ENCODE measurements around the gene BRCA1.
"Not testable (repeated sequence)": the region's sequence is repeated elsewhere in the genome, so short reads cannot be mapped to it uniquely, and the experiment has no call there.

Gene BRCA1

DNA sequence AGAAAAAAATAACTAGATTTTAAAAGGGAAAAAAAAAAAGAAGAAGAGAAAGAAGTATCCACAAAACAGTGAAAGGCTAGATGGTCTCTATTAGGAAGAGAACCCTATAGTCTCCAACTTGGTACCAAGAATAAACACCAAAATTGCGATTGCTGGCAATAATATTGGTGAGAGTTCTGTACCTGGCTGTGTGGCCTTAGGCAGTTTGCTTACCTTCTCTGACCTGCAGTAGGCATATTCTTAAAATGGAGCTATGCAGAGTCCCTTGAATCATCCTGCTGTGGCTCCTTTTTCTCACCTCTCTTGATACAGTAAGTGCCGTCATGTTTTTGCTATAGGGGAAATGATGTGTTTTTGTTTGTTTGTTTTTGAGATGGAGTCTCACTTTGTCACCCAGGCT lies 35.1 kb downstream of the BRCA1 start:
- Histone ChIP-seq H3K9ac (ENCODE audit: low read depth, low read length) (no peak overlapping the region), H3K4me1 (ENCODE audit: control insufficient read depth, insufficient read depth, low read length) (no peaks in the 10 kb centered on the region), H3K4me3 (ENCODE audit: low read depth, low read length) (no peak overlapping the region), H3K36me3 (ENCODE audit: control insufficient read depth, insufficient read depth, low read length) (no peaks in the 10 kb centered on the region), H3K9me3 (ENCODE audit: control insufficient read depth, insufficient read depth, low read length) (no peaks in the 10 kb centered on the region), H3K27me3 (ENCODE audit: control insufficient read depth, insufficient read depth, low read length) (no peaks in the 10 kb centered on the region)

DNA sequence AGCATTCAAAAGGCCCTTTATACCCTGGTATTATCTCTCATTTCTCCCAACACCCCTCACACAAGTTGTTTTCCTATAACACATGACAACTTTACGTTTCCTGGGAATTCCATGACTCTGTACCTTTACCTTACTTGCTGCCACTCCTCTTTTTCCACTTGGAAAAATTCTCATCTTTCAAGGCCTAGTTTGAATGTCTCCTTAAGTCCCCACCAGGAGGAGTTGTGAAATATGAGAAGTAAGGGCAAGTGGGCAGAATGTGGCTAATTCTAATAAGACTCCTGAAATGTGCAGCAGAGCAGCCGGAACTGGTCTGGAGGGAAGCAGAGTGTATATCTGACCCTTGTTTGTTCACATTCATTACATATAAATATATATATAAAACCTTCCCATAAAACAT lies 39.7 kb downstream of the BRCA1 start:
- Histone ChIP-seq H3K27me3 (ENCODE audit: control insufficient read depth, insufficient read depth, low read length) (no peaks in the 10 kb centered on the region), H3K9ac (ENCODE audit: low read depth, low read length) (no peak overlapping the region), H3K9me3 (ENCODE audit: control insufficient read depth, insufficient read depth, low read length) (no peaks in the 10 kb centered on the region), H3K4me3 (ENCODE audit: low read depth, low read length) (no peak overlapping the region), H3K4me1 (ENCODE audit: control insufficient read depth, insufficient read depth, low read length) (no peaks in the 10 kb centered on the region), H3K36me3 (ENCODE audit: control insufficient read depth, insufficient read depth, low read length) (no peaks in the 10 kb centered on the region)

DNA sequence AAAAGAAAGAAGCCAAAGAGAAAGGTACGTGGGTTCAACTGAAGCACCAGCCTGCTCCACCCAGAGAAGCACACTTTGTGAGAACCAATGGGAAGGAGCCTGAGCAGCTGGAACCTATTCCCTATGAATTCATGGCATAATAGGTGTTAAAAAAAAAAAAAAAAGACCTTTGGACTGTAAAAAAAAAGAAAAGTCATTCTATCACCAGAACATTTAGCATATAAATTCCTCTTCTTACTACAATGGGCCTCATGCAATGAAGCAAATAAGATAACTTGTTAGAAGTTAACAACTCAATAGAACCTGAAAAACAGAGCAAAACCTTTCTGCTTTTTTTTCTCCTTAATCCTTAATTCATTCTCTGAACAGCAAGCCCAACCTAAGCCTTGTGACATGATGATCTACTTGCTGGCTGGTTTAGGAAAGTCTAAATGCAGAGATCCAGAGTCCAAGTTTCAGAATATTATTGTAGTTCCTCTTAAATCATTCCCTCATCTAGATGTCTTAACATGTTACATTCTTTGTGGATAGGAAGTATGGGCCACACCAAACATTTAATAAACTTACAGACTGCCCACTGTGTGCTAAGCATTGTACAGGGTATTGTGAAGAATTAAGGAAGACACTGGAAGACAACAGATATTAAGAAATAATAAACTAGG lies 45.4 kb downstream of the BRCA1 start:
- peaks cover 12% of the 10 kb centered on the region for H3K4me1 ChIP-seq (ENCODE audit: control insufficient read depth, insufficient read depth, low read length)
- H3K9ac ChIP-seq (ENCODE audit: low read depth, low read length), result peak overlapping the region; percentile 9
- no peak overlapping the region for H3K4me3 ChIP-seq (ENCODE audit: low read depth, low read length)
- no peaks in the 10 kb centered on the region for H3K27me3 ChIP-seq (ENCODE audit: control insufficient read depth, insufficient read depth, low read length)
- H3K36me3 ChIP-seq (ENCODE audit: control insufficient read depth, insufficient read depth, low read length), result no peaks in the 10 kb centered on the region
- no peaks in the 10 kb centered on the region for H3K9me3 ChIP-seq (ENCODE audit: control insufficient read depth, insufficient read depth, low read length)

DNA sequence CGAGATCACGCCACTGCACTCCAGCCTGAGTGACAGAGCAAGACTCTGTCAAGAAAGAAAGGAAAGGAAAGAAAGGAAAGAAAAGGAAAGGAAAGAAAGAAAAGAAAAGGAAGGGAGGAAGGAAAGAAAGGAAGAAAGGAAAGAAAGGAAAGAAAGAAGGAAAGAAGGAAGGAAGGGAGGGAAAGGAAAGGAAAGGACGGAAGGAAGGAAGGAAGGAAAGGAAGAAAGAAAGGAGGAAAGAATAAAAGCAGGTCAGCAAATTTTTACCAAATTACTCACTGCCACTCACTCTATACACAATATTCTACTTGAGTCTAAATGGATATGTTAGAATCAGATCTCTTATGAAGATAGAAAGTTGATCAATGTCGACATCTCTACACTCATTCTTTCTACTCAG lies 50.3 kb downstream of the BRCA1 start:
- Histone ChIP-seq H3K9ac (ENCODE audit: low read depth, low read length) (no peak overlapping the region), H3K27me3 (ENCODE audit: control insufficient read depth, insufficient read depth, low read length) (no peaks in the 10 kb centered on the region), H3K9me3 (ENCODE audit: control insufficient read depth, insufficient read depth, low read length) (no peaks in the 10 kb centered on the region), H3K36me3 (ENCODE audit: control insufficient read depth, insufficient read depth, low read length) (peaks cover 2% of the 10 kb centered on the region), H3K4me1 (ENCODE audit: control insufficient read depth, insufficient read depth, low read length) (peaks cover 9% of the 10 kb centered on the region), H3K4me3 (ENCODE audit: low read depth, low read length) (no peak overlapping the region)

DNA sequence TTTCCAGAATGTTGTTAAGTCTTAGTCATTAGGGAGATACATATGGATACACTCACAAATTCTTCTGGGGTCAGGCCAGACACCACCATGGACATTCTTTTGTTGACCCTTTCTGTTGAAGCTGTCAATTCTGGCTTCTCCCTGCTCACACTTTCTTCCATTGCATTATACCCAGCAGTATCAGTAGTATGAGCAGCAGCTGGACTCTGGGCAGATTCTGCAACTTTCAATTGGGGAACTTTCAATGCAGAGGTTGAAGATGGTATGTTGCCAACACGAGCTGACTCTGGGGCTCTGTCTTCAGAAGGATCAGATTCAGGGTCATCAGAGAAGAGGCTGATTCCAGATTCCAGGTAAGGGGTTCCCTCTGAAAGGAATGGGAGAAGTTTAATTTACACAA lies 54.3 kb downstream of the BRCA1 start:
- Histone ChIP-seq H3K4me3 (ENCODE audit: low read depth, low read length) (no peak overlapping the region), H3K27me3 (ENCODE audit: control insufficient read depth, insufficient read depth, low read length) (no peaks in the 10 kb centered on the region), H3K4me1 (ENCODE audit: control insufficient read depth, insufficient read depth, low read length) (peaks cover 8% of the 10 kb centered on the region), H3K9me3 (ENCODE audit: control insufficient read depth, insufficient read depth, low read length) (no peaks in the 10 kb centered on the region), H3K36me3 (ENCODE audit: control insufficient read depth, insufficient read depth, low read length) (peaks cover 2% of the 10 kb centered on the region), H3K9ac (ENCODE audit: low read depth, low read length) (no peak overlapping the region)

DNA sequence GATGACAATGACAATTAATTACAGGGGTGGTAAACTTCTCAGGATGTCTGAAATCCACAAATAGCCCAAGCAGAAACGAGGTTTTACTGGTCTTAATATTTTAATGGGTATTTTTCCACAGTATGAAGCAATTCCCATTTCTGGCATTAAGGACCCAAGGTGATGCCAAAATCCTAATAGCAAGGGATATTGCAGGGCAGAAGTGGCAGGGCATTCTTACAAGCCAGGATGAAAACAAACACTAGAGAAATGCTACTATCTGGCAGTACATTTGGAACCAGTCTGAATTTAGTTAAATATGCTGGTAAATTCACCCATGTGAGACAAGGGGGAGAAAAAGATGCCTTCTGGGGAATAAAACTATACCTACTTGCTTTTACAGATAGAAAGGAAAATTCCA lies 54.9 kb downstream of the BRCA1 start:
- Histone ChIP-seq H3K4me3 (ENCODE audit: low read depth, low read length) (no peak overlapping the region), H3K4me1 (ENCODE audit: control insufficient read depth, insufficient read depth, low read length) (peaks cover 8% of the 10 kb centered on the region), H3K27me3 (ENCODE audit: control insufficient read depth, insufficient read depth, low read length) (no peaks in the 10 kb centered on the region), H3K36me3 (ENCODE audit: control insufficient read depth, insufficient read depth, low read length) (peaks cover 2% of the 10 kb centered on the region), H3K9me3 (ENCODE audit: control insufficient read depth, insufficient read depth, low read length) (no peaks in the 10 kb centered on the region), H3K9ac (ENCODE audit: low read depth, low read length) (no peak overlapping the region)

DNA sequence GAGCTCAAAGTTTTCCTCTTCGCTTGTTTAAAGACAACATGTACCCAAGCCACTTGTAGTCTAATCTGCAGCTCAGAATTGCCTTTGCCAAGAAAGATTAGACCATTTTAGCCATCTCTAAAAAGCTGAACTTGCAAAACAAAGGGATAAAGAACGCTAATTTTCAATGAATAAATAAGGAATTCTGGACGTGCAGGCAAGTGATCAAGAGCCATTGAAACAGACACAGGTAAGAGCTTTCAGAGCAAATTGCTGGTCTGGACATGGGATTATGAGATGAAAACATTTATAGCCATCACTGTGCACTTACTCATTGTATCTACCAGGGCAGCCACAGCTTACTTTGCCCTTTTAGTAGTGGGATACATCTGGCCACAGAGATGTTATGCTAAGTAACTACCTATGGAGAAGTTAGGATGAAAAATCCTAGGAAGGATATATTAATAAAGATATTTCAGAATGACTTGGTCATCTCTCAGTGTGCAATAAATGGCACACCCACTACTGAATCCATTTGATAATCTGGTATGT lies 55.7 kb downstream of the BRCA1 start:
- no peak overlapping the region for H3K4me3 ChIP-seq (ENCODE audit: low read depth, low read length)
- H3K36me3 ChIP-seq (ENCODE audit: control insufficient read depth, insufficient read depth, low read length), result peaks cover 2% of the 10 kb centered on the region
- no peak overlapping the region for H3K9ac ChIP-seq (ENCODE audit: low read depth, low read length)

DNA sequence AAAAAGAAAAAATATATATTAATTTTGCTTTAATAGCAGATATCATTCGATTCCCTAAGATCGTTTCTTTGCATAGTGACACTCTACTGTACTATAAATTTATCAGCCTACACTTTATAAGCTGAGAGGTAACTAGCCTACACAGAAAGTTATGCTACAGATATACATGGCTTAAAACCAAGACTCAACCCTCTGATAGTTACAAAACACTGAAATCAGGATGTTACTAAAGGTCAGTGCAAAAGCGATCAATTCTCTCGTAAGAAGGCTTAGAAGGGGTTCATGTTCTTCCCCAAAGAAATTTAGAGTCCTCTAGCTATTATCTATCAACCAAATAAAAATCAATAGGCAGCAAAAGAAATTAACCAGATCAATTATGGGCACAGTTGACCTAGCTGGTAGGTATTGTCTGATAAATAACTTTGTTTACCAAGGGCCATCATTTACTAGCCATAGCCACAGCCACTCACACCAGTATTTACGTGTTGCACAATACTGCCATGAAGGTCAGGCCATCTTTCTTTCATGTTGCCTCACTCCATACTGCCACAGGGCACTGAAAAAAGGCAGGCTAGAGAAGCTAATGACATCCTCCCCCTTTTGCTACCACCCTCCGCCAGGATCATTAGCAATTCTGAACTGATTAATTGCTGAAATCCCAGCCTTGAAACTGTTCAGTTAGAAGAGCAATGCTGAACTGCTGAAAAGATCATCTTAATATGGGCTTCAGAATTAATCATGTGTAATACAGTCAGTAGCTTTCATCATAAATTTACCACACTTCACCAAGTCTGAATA lies 56.4 kb downstream of the BRCA1 start:
- Histone ChIP-seq H3K36me3 (ENCODE audit: control insufficient read depth, insufficient read depth, low read length) (peaks cover 2% of the 10 kb centered on the region), H3K9ac (ENCODE audit: low read depth, low read length) (no peak overlapping the region), H3K4me3 (ENCODE audit: low read depth, low read length) (no peak overlapping the region), H3K9me3 (ENCODE audit: control insufficient read depth, insufficient read depth, low read length) (no peaks in the 10 kb centered on the region), H3K27me3 (ENCODE audit: control insufficient read depth, insufficient read depth, low read length) (no peaks in the 10 kb centered on the region), H3K4me1 (ENCODE audit: control insufficient read depth, insufficient read depth, low read length) (peaks cover 11% of the 10 kb centered on the region)

More for the DNA sequence above, 55.7 kb downstream of the BRCA1 start:
- Histone ChIP-seq H3K9me3 (ENCODE audit: control insufficient read depth, insufficient read depth, low read length) (no peaks in the 10 kb centered on the region), H3K4me1 (ENCODE audit: control insufficient read depth, insufficient read depth, low read length) (peaks cover 8% of the 10 kb centered on the region), H3K27me3 (ENCODE audit: control insufficient read depth, insufficient read depth, low read length) (no peaks in the 10 kb centered on the region)

DNA sequence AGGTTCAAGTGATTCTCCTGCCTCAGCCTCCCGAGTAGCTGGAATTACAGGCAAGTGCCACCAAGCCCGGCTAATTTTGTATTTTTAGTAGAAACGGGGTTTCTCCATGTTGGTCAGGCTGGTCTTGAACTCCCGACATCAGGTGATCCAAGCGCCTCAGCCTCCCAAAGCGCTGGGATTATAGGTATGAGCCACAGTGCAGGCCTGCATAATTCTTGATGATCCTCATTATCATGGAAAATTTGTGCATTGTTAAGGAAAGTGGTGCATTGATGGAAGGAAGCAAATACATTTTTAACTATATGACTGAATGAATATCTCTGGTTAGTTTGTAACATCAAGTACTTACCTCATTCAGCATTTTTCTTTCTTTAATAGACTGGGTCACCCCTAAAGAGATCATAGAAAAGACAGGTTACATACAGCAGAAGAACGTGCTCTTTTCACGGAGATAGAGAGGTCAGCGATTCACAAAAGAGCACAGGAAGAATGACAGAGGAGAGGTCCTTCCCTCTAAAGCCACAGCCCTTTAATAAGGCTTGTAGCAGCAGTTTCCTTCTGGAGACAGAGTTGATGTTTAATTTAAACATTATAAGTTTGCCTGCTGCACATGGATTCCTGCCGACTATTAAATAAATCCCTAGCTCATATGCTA lies 62.1 kb downstream of the BRCA1 start:
- no peak overlapping the region for H3K9ac ChIP-seq (ENCODE audit: low read depth, low read length)
- no peaks in the 10 kb centered on the region for H3K9me3 ChIP-seq (ENCODE audit: control insufficient read depth, insufficient read depth, low read length)
- no peak overlapping the region for H3K4me3 ChIP-seq (ENCODE audit: low read depth, low read length)
- no peaks in the 10 kb centered on the region for H3K36me3 ChIP-seq (ENCODE audit: control insufficient read depth, insufficient read depth, low read length)
- H3K4me1 ChIP-seq (ENCODE audit: control insufficient read depth, insufficient read depth, low read length), result peaks cover 11% of the 10 kb centered on the region
- H3K27me3 ChIP-seq (ENCODE audit: control insufficient read depth, insufficient read depth, low read length), result no peaks in the 10 kb centered on the region

DNA sequence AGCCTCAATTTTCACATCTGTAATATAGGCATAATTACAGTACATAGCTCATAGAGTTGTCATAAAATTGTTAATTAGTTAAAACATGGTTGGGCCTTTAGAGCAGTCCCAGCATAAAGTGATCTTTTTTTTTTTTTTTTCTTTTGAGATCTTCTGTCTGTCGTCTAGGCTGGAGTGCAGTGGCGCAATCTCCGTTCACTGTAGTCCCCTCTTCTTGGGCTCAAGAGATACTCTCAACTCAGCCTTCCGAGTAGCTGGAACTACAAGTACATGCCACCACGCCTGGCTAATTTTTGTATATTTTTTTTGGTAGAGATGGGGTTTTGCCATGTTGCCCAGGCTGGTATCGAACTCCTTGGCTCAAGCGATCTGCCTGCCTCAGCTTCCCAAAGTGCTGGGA lies 69.1 kb downstream of the BRCA1 start:
- Histone ChIP-seq H3K4me3 (ENCODE audit: low read depth, low read length) (no peak overlapping the region), H3K36me3 (ENCODE audit: control insufficient read depth, insufficient read depth, low read length) (peaks cover 7% of the 10 kb centered on the region), H3K9ac (ENCODE audit: low read depth, low read length) (no peak overlapping the region), H3K27me3 (ENCODE audit: control insufficient read depth, insufficient read depth, low read length) (no peaks in the 10 kb centered on the region), H3K9me3 (ENCODE audit: control insufficient read depth, insufficient read depth, low read length) (no peaks in the 10 kb centered on the region), H3K4me1 (ENCODE audit: control insufficient read depth, insufficient read depth, low read length) (no peaks in the 10 kb centered on the region)

DNA sequence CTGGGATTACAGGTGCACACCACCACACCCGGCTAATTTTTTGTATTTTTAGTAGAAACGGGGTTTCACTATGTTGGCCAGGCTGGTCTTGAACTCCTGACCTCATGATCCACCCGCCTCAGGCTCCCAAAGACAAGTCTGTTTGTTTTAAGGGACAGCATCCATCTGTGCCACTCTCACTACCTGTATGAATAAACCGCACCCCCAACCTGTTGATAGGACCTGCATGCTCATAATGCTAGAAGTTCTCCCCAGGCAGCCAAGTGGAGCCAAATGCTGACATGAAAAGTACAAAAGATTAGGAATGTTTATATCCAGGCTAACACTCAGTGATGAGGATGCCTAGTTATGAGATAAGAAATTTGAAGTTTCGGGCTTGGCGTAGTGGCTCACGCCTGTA lies 72.2 kb downstream of the BRCA1 start:
- H3K36me3 ChIP-seq (ENCODE audit: control insufficient read depth, insufficient read depth, low read length); H3K27me3 ChIP-seq (ENCODE audit: control insufficient read depth, insufficient read depth, low read length): not testable (repeated sequence)

More for the DNA sequence above, 72.2 kb downstream of the BRCA1 start:
- not testable (repeated sequence) for H3K4me3 ChIP-seq (ENCODE audit: low read depth, low read length); H3K9me3 ChIP-seq (ENCODE audit: control insufficient read depth, insufficient read depth, low read length); H3K9ac ChIP-seq (ENCODE audit: low read depth, low read length); H3K4me1 ChIP-seq (ENCODE audit: control insufficient read depth, insufficient read depth, low read length)
